Adrenal gland (tissue), 12 donors: ENCODE results near the gene NCOA1. TPM values are rescaled to one million over a fixed set of nuclear protein-coding genes. Genes with fewer than 3 reads are reported as not detected.
A peak's percentile ranks its signal among the peaks of the same experiment; 100 is the strongest.

Source experiments
- DNase-seq, 7 donors: peaks; one replicate each; pipeline ENCODE4 v3.0.0-alpha.2; 2019 to 2020
- H3K27ac ChIP-seq, 5 donors: fragments of 200-600 bp; sonication (generic) in 4 of 5; 1 replicate in 3 of 5; 2 replicates in 2 of 5; pipeline versions ENCODE4 v1.5.1 to v1.8.0; 2016 to 2020; ENCODE audit warnings: mild to moderate bottlenecking in 1 of 5
- H3K27me3 ChIP-seq: fragments of 200-600 bp; 2 replicates; pipeline ENCODE4 v1.8.0; 2021
- H3K36me3 ChIP-seq, 2 donors: fragments of 200-600 bp; replicated peaks in 1 of 2; 1 replicate in 1 of 2; 2 replicates in 1 of 2; pipeline versions ENCODE4 v1.5.1 to v1.8.0; 2018 to 2022
- H3K4me1 ChIP-seq, 2 donors: fragments of 200-600 bp; replicated peaks in 1 of 2; 1 replicate in 1 of 2; 2 replicates in 1 of 2; pipeline versions ENCODE4 v1.5.1 to v1.8.0; 2018 to 2021
- H3K4me3 ChIP-seq, 4 donors: fragments of 200-600 bp; sonication (generic) in 3 of 4; one replicate each; pipeline ENCODE4 v1.5.1; 2016 to 2018
- H3K9me3 ChIP-seq, 3 donors: fragments of 200-600 bp; sonication (generic) in 1 of 3; replicated peaks in 1 of 3; 1 replicate in 2 of 3; 2 replicates in 1 of 3; pipeline versions ENCODE4 v1.5.1 to v1.8.0; 2016 to 2021
- CTCF ChIP-seq, 6 experiments: fragments of 450-650 bp in 4 of 6; fragments of 200-600 bp in 2 of 6; sonication (generic) in 1 of 6; IDR thresholded peaks; 1 replicate in 5 of 6; 2 replicates in 1 of 6; pipeline versions ENCODE4 v1.5.1 to v1.8.0; 2016 to 2021; ENCODE audit warnings: antibody characterized with exemption in 6 of 6, mild to moderate bottlenecking in 2 of 6, moderate library complexity in 1 of 6
- POLR2A ChIP-seq, 2 donors: fragments of 450-650 bp; IDR thresholded peaks; one replicate each; pipeline ENCODE4 v1.6.1; 2017; ENCODE audit warnings: antibody characterized with exemption in 2 of 2, mild to moderate bottlenecking in 2 of 2, moderate library complexity in 1 of 2
- WGBS, 4 donors: extraction: QIAGEN DNeasy Blood & Tissue Kit in 2 of 4; methylation state at CpG; one replicate each; pipeline versions ENCODE4 v1.1.5 to v1.1.7; 2013 to 2017; 5-methylcytosine and 5-hydroxymethylcytosine counted together
- intact Hi-C, 2 donors: fragments of 100-400 bp; cut with DNase I; formaldehyde crosslinking; loops; one replicate each; pipeline versions ENCODE4 v1.14.1 to v1.15.0; 2022 to 2023
- polyA plus RNA-seq, 3 donors: library from polyadenylated mRNA; stranded (reverse); fragments of 200-250 nt in 2 of 3; fragments of 350-450 nt in 1 of 3; fragmentation: Illumina TruSeq in 1 of 3; extraction: RNeasy Lipid Tissue Mini Kit (QIAGEN cat#74804) in 1 of 3; gene quantifications; one replicate each; pipeline ENCODE4 v1.2.3, GENCODE V29; 2013 to 2014
- total RNA-seq, 9 donors: library from RNA; depleted of rRNA in 4 of 9; stranded (reverse); fragments of >200 nt in 4 of 9; fragments of 120-200 nt in 1 of 9; fragmentation: NEBNext Ultra II Directional in 1 of 9; extraction: Animal tissue kit (Norgen Biotek cat#: 25700) in 1 of 9; gene quantifications; one replicate each; pipeline versions ENCODE4 v1.1.0 to v1.2.4, GENCODE V29; 2013 to 2023
- donor health status: healthy with polysubstance abuse.
- donor health status: Bipolar disorder and iron deficiency.
- donor health status: DM: yes; HTN: yes; CAD: no.
- donor health status: DM: no; HTN: no; CAD: no.
- donor health status: DM: no; HTN: no; CAD: no.
- donor health status: DM: yes; HTN: yes; CAD: no.

Gene NCOA1
- total and polyA plus RNA-seq, 12 donors: 13.6 to 85.5 (median 43.6) TPM

- Histone ChIP-seq H3K27ac (peak overlapping the region in 3 of 5 donors; percentile 47 to 61 (median 56)), H3K4me3 (no peak overlapping the region), H3K4me1 (peaks cover 29 to 58% of the 10 kb centered on the region in 2 donors), H3K36me3 (peaks cover 0 to 9% of the 10 kb centered on the region in 2 donors), H3K9me3 (no peaks in the 10 kb centered on the region), H3K27me3 (no peaks in the 10 kb centered on the region)
- 76 to 90% (median 86%) methylated on average over 5 of the region's 5 CpGs for WGBS, 4 donors
- intact Hi-C loops: no loop called here
- DNase-seq: peak in 2 of 7 donors; percentile 24 to 33
- TF ChIP-seq POLR2A (IDR thresholded peaks at IDR 0.05): no peak
- no peak for TF ChIP-seq CTCF (IDR thresholded peaks at IDR 0.05)
These were observed 277.0 kb downstream of the NCOA1 start for GRCh38 chr2:24768013-24768412.

- intact Hi-C loops: no loop called here
- Histone ChIP-seq H3K9me3 (no peaks in the 10 kb centered on the region), H3K4me1 (peaks cover 29 to 58% of the 10 kb centered on the region in 2 donors), H3K4me3 (no peak overlapping the region), H3K27me3 (no peaks in the 10 kb centered on the region), H3K27ac (peak overlapping the region in 2 of 5 donors; percentile 70 to 75), H3K36me3 (peaks cover 0 to 9% of the 10 kb centered on the region in 2 donors)
- peak; percentile 57 to 90 (median 86) for DNase-seq
- TF ChIP-seq CTCF (IDR thresholded peaks at IDR 0.05): no peak
- no peak for TF ChIP-seq POLR2A (IDR thresholded peaks at IDR 0.05)
- 22 to 54% (median 43%) methylated on average over 7 of the region's 7 CpGs for WGBS, 4 donors
These were observed 277.5 kb downstream of the NCOA1 start for GRCh38 chr2:24768601-24769000.

- peak overlapping the region in 3 of 5 donors; percentile 46 to 59 (median 56) for H3K27ac ChIP-seq
- 76 to 84% (median 82%) methylated on average over 5 of the region's 5 CpGs for WGBS, 4 donors
- H3K4me1 ChIP-seq: peaks cover 29 to 58% of the 10 kb centered on the region in 2 donors
- no peak for TF ChIP-seq POLR2A (IDR thresholded peaks at IDR 0.05)
- no peak for TF ChIP-seq CTCF (IDR thresholded peaks at IDR 0.05)
- DNase-seq: no peak
- no peaks in the 10 kb centered on the region for H3K27me3 ChIP-seq
- no peaks in the 10 kb centered on the region for H3K9me3 ChIP-seq
- no peaks in the 10 kb centered on the region for H3K36me3 ChIP-seq
- H3K4me3 ChIP-seq: no peak overlapping the region
- intact Hi-C loops: no loop called here
These were observed 280.0 kb downstream of the NCOA1 start for GRCh38 chr2:24771061-24771460.

DNA sequence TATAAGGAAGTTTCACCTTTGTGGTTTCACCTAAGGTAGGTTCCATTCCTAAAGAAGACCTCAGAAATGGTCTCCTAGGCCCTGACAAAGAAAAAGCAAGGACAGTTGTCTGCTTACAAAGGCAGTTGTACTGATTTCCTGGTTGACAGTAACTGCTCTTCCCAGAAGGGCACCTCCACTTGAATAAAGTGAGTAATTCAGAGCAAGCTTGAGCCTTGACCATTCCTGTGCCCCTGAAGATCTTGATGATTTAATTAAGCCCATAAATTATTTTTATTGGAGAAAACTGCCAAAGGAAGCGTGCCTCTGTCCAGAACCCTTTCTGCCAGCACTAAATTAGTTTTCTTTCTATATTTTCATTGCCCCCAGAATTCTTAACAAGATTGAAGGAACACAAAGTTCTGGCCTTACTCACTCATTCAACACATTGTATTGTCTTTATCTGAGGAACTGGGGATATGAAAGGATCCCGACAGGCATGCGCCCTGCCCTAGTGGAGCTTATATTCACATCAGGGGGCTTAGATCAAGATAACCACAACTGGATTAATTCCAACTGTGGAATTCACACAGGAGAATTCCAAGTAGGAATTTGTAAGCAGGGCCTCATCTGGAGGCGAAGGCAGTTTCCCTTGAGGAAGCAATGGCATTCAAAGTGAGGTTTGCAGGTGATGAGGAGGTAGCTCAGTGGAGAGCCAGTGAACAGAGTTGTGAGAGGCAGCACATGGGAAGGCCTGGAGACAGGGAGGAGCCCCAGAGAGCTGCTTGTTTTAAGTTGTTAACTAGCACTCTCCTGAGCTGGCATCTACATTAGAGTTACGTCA lies 280.9 kb downstream of the NCOA1 start:
- TF ChIP-seq POLR2A (IDR thresholded peaks at IDR 0.05): no peak
- TF ChIP-seq CTCF (IDR thresholded peaks at IDR 0.05): no peak
- WGBS, 4 donors: 74 to 79% (median 76%) methylated on average over 5 of the region's 5 CpGs
- Histone ChIP-seq H3K27me3 (no peaks in the 10 kb centered on the region), H3K4me1 (peaks cover 29 to 56% of the 10 kb centered on the region in 2 donors), H3K36me3 (no peaks in the 10 kb centered on the region), H3K9me3 (no peaks in the 10 kb centered on the region), H3K27ac (peak overlapping the region in 3 of 5 donors; percentile 39 to 59 (median 56)), H3K4me3 (no peak overlapping the region)
- intact Hi-C loops: no loop called here
- DNase-seq: peak in 2 of 7 donors; percentile 19 to 50
